ENCODE results near the gene HPD. TPM values are rescaled to one million over a fixed set of nuclear protein-coding genes. Genes with fewer than 3 reads are reported as not detected.

Gene HPD
- total and polyA plus RNA-seq, 2 of the 4 experiments (the other 2 are of a cell fraction), result 0.15 to 0.18 TPM

DNA sequence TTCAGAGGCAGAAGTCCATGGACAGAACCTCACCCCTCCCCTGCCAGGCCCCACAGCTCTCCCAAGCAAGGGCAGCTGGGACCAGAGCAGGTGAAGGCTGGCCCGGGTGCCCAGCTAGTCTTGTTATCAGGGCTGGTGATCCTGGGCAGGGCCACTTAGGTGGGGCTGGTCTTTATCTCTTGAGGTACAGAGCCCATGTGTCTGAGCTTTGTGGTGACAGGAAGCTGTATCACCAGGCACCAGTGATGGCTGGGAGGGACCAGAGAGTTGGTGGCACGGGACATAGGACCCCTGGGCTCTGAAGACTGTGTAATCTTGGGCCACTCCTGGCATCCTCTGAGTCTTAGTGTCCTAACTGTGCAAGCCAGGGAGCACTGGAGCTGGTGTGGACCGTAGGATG lies 12.8 kb upstream of the HPD start:
- Histone ChIP-seq H3K4me2 (ENCODE audit: low read depth, low read length) (no peak overlapping the region), H4K8ac (ENCODE audit: low read depth in 2 of 2, low read length in 2 of 2) (peak overlapping the region in 1 of 2 experiments; percentile 15; a peak in 1 of 4 replicates), H3K14ac (replicated peaks; ENCODE audit: low read depth, low read length) (no peak overlapping the region), H2BK20ac (ENCODE audit: low read depth, low read length) (no peak overlapping the region), H3K23ac (ENCODE audit: low read depth, low read length) (no peak overlapping the region), H3K79me1 (ENCODE audit: low read depth in 1 of 2, low read length in 2 of 2) (no peaks in the 10 kb centered on the region), H2BK5ac (ENCODE audit: low read depth, low read length, poor library complexity, severe bottlenecking) (peak overlapping the region; percentile 8), H3K18ac (ENCODE audit: low read depth, low read length) (no peak overlapping the region), H3K4ac (ENCODE audit: low read depth, low read length) (peak overlapping the region; percentile 20), H4K5ac (ENCODE audit: low read depth, low read length) (no peak overlapping the region; the same call in 1 of the 2 replicates), H2BK120ac (ENCODE audit: low read depth, low read length) (peak overlapping the region; percentile 13; the same call in 1 of the 2 replicates), H3K27ac (ENCODE audit: insufficient read depth, low read length) (no peak overlapping the region), H2AK9ac (replicated peaks; ENCODE audit: low read depth, low read length, poor library complexity) (peak overlapping the region; percentile 61), H3K4me3 (ENCODE audit: insufficient read depth, low read depth, low read length) (no peak overlapping the region), H3K56ac (ENCODE audit: extremely low read depth, insufficient read depth, low read length) (no peak overlapping the region), H4K20me1 (ENCODE audit: insufficient read depth, low read length) (peaks cover 6% of the 10 kb centered on the region), H2AK5ac (ENCODE audit: low read depth, low read length) (peak overlapping the region; percentile 85; the same call in 1 of the 2 replicates), H3K36me3 (ENCODE audit: control insufficient read depth, insufficient read depth, low read length) (no peaks in the 10 kb centered on the region), H3K9me3 (ENCODE audit: control insufficient read depth, insufficient read depth, low read length) (no peaks in the 10 kb centered on the region), H4K91ac (ENCODE audit: insufficient read depth, low read depth, low read length) (peak overlapping the region; percentile 27; the same call in 1 of the 2 replicates), H3K9me1 (ENCODE audit: insufficient read depth, low read length) (peaks cover 11% of the 10 kb centered on the region; the same call in 1 of the 2 replicates), H2BK15ac (ENCODE audit: low read depth, low read length) (no peak overlapping the region), H3K27me3 (ENCODE audit: control insufficient read depth, insufficient read depth, low read length) (no peaks in the 10 kb centered on the region), H3K9ac (ENCODE audit: low read depth, low read length) (no peak overlapping the region), H3K4me1 (ENCODE audit: control insufficient read depth, insufficient read depth, low read length) (peaks cover 7% of the 10 kb centered on the region), H2AFZ (replicated peaks; ENCODE audit: low read length, poor library complexity) (peak overlapping the region; percentile 63)
- 80% methylated on average over 1 of the region's 3 CpGs; no CpG with 5 or more reads in 1 of the 2 experiments for WGBS, 2 experiments (ENCODE audit: extremely low coverage in 2 of 2, insufficient read length in 1 of 2)
- no peak for DNase-seq
- no peak for TF ChIP-seq NFE2L2 (IDR thresholded peaks at IDR 0.05; ENCODE audit: low read depth, low read length)
- TF ChIP-seq, protein P1, sequence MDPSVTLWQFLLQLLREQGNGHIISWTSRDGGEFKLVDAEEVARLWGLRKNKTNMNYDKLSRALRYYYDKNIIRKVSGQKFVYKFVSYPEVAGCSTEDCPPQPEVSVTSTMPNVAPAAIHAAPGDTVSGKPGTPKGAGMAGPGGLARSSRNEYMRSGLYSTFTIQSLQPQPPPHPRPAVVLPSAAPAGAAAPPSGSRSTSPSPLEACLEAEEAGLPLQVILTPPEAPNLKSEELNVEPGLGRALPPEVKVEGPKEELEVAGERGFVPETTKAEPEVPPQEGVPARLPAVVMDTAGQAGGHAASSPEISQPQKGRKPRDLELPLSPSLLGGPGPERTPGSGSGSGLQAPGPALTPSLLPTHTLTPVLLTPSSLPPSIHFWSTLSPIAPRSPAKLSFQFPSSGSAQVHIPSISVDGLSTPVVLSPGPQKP (IDR thresholded peaks at IDR 0.05; ENCODE audit: borderline replicate concordance, low read depth, low read length), result no peak
- no peak for TF ChIP-seq MXI1 (IDR thresholded peaks at IDR 0.05; ENCODE audit: borderline replicate concordance, low read depth, low read length)
- no peak for TF ChIP-seq MAFK (IDR thresholded peaks at IDR 0.05; ENCODE audit: low read depth, low read length)
- no peak for TF ChIP-seq MAZ (IDR thresholded peaks at IDR 0.05; ENCODE audit: borderline replicate concordance, low read depth, low read length)
- no peak for TF ChIP-seq POLR2A (IDR thresholded peaks at IDR 0.05; ENCODE audit: low read depth, low read length)
- TF ChIP-seq RCOR1 (IDR thresholded peaks at IDR 0.05; ENCODE audit: insufficient replicate concordance, low read length), result no peak
- TF ChIP-seq BHLHE40 (IDR thresholded peaks at IDR 0.05; ENCODE audit: low read depth, low read length), result no peak
- no peak for TF ChIP-seq CEBPB (IDR thresholded peaks at IDR 0.05; ENCODE audit: low read depth, low read length)
- TF ChIP-seq SMC3 (IDR thresholded peaks at IDR 0.05; ENCODE audit: low read depth, low read length), result no peak
- no peak for TF ChIP-seq RFX5 (IDR thresholded peaks at IDR 0.05; ENCODE audit: low read depth, low read length)
- no peak for TF ChIP-seq FOS (IDR thresholded peaks at IDR 0.05; ENCODE audit: low read depth, low read length)
- TF ChIP-seq, protein P2, sequence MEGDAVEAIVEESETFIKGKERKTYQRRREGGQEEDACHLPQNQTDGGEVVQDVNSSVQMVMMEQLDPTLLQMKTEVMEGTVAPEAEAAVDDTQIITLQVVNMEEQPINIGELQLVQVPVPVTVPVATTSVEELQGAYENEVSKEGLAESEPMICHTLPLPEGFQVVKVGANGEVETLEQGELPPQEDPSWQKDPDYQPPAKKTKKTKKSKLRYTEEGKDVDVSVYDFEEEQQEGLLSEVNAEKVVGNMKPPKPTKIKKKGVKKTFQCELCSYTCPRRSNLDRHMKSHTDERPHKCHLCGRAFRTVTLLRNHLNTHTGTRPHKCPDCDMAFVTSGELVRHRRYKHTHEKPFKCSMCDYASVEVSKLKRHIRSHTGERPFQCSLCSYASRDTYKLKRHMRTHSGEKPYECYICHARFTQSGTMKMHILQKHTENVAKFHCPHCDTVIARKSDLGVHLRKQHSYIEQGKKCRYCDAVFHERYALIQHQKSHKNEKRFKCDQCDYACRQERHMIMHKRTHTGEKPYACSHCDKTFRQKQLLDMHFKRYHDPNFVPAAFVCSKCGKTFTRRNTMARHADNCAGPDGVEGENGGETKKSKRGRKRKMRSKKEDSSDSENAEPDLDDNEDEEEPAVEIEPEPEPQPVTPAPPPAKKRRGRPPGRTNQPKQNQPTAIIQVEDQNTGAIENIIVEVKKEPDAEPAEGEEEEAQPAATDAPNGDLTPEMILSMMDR (conservative IDR thresholded peaks at IDR 0.05; ENCODE audit: low read depth, low read length), result no peak
- TF ChIP-seq CHD1 (IDR thresholded peaks at IDR 0.05; ENCODE audit: low read depth, low read length), result no peak
- no peak for TF ChIP-seq USF2 (IDR thresholded peaks at IDR 0.05; ENCODE audit: low read depth, low read length)
- no peak for TF ChIP-seq RAD21 (IDR thresholded peaks at IDR 0.05; ENCODE audit: low read length)
- BruUV-seq (replicated peaks), result no TSS peak
- in situ Hi-C loops (cut with MboI; ENCODE audit: low sequenced_read_pairs) (no loop called here), intact Hi-C loops (cut with micrococcal nuclease) (loop anchor here (5.0 kb wide), 1 partner anchor 34 kb away; no protein-coding TSS in a partner anchor), dilution Hi-C loops (cut with HindIII; ENCODE audit: low sequenced_read_pairs, unreplicated experiment) (no loop called here)
- ATAC-seq (ENCODE audit: low read depth), result no peak
- POLR2A ChIA-PET (ENCODE audit: unreplicated experiment), result no interaction called here
- CTCF ChIA-PET, result interaction anchor here (0.6 to 1.5 kb wide), 2 partner anchors 77 to 480 kb away, joined by 5 read pairs; no protein-coding TSS in a partner anchor
